ENCODE measurements around the gene CEP85L. TPM values are rescaled to one million over a fixed set of nuclear protein-coding genes. Genes with fewer than 3 reads are reported as not detected.

Gene CEP85L
- total and polyA plus RNA-seq, 10 of the 15 experiments (the other 5 are each of a cell fraction or from before 2014, with no cell fraction given) = 1.8 to 10.9 (median 7.1) TPM

- Histone ChIP-seq H3K27ac (ENCODE audit: control insufficient read depth, insufficient read depth) (no peak overlapping the region), H2AFZ (ENCODE audit: control insufficient read depth, low read depth, low read length) (no peak overlapping the region), H3K79me2 (ENCODE audit: control insufficient read depth, insufficient read depth, low read length) (no peaks in the 10 kb centered on the region), H3K36me3 (ENCODE audit: control insufficient read depth in 2 of 2, insufficient read depth in 2 of 2, low read length in 1 of 2) (peaks cover 0 to 3% of the 10 kb centered on the region in 2 experiments; a peak in 1 of 4 replicates), H3K4me1 (ENCODE audit: control insufficient read depth, insufficient read depth, low read length) (no peaks in the 10 kb centered on the region), H3K9me3 (replicated peaks; ENCODE audit: control insufficient read depth, insufficient read depth, low read length) (no peaks in the 10 kb centered on the region), H3K4me3 (no peak overlapping the region), H3K27me3 (replicated peaks in 1 of 2; ENCODE audit: control insufficient read depth in 2 of 2, insufficient read depth in 2 of 2, low read length in 1 of 2) (no peaks in the 10 kb centered on the region), H3K4me2 (ENCODE audit: control insufficient read depth, insufficient read depth) (no peak overlapping the region), H3K9ac (ENCODE audit: control insufficient read depth, insufficient read depth, low read length) (no peak overlapping the region), H4K20me1 (ENCODE audit: control insufficient read depth, insufficient read depth) (no peaks in the 10 kb centered on the region)
- ChIA-PET POLR2A (no interaction called here), SMC1A (ENCODE audit: uncharacterized antibody, unreplicated experiment) (no interaction called here), CTCF (no interaction called here), RAD21 (ENCODE audit: unreplicated experiment) (interaction anchor here (1.6 kb wide), 1 partner anchor 10 kb away, joined by 3 read pairs; no protein-coding TSS in a partner anchor)
- 98% methylated on average over 4 of the region's 4 CpGs for WGBS (ENCODE audit: insufficient coverage, insufficient replicate concordance, low lambda C conversion rate, missing lambda C conversion rate)
- in situ Hi-C loops (cut with MboI) (no loop called here), intact Hi-C loops (cut with micrococcal nuclease; ENCODE audit: unreplicated experiment) (no loop called here)
- ATAC-seq (no peak), DNase-seq (ENCODE audit: low read depth, low spot score) (no peak), FAIRE-seq (no peak)
- TF ChIP-seq CREM (IDR thresholded peaks at IDR 0.05; ENCODE audit: low read depth) (no peak), MAX (IDR thresholded peaks at IDR 0.05; ENCODE audit: low read depth, low read length) (no peak), BCLAF1 (IDR thresholded peaks at IDR 0.05) (no peak), YBX1 (IDR thresholded peaks at IDR 0.05) (no peak), CBFB (IDR thresholded peaks at IDR 0.05; ENCODE audit: low read depth) (no peak), CREB1 (IDR thresholded peaks at IDR 0.05; ENCODE audit: low read depth) (no peak)
- BruUV-seq (replicated peaks) = no TSS peak
Measured at GRCh38 chr6:118522422-118522821, 129.0 kb downstream of the CEP85L start.

Measured in GM12878 (cell line).